OCI-LY1 (cell line): Measurements from ENCODE around the gene DLGAP4.

Experiments used
- H2AFZ ChIP-seq: fragments of 200-600 bp; sonication (generic), shearing (Covaris generic); 2 replicates; pipeline ENCODE4 v1.6.0; 2014; ENCODE audit warnings: antibody characterized with exemption, mild to moderate bottlenecking, low read length
- H3F3A ChIP-seq: fragments of 200-600 bp; sonication (generic), shearing (Covaris generic); 2 replicates; pipeline ENCODE4 v1.6.0; 2014; ENCODE audit warnings: mild to moderate bottlenecking, antibody characterized with exemption, low read length, moderate library complexity; ENCODE audit not compliant: insufficient read depth
- H3K27ac ChIP-seq: fragments of 200-600 bp; sonication (generic); 2 replicates; pipeline ENCODE4 v1.5.1; 2014; ENCODE audit warnings: low read length, mixed run types, mild to moderate bottlenecking, low read depth; ENCODE audit not compliant: poor library complexity, severe bottlenecking
- H3K27me3 ChIP-seq: fragments of 200-600 bp; sonication (generic); 2 replicates; pipeline ENCODE4 v1.6.0; 2014; ENCODE audit warnings: antibody characterized with exemption, mild to moderate bottlenecking, low read length, moderate library complexity; ENCODE audit not compliant: insufficient read depth
- H3K36me3 ChIP-seq: fragments of 200-600 bp; sonication (generic); 2 replicates; pipeline ENCODE4 v1.6.1; 2014; ENCODE audit warnings: mild to moderate bottlenecking, antibody characterized with exemption, low read length, moderate library complexity, mixed read lengths; ENCODE audit not compliant: insufficient read depth
- H3K4me1 ChIP-seq: fragments of 200-600 bp; sonication (generic); 2 replicates; pipeline ENCODE4 v1.5.1; 2014; ENCODE audit warnings: mild to moderate bottlenecking, low read length, moderate library complexity; ENCODE audit not compliant: insufficient read depth, severe bottlenecking
- H3K4me2 ChIP-seq: fragments of 200-600 bp; sonication (generic), shearing (Covaris generic); 2 replicates; pipeline ENCODE4 v1.6.1; 2014; ENCODE audit warnings: low read length
- H3K4me3 ChIP-seq: fragments of 200-600 bp; sonication (generic); 2 replicates; pipeline ENCODE4 v1.5.1; 2014; ENCODE audit warnings: low read length, low read depth, mild to moderate bottlenecking, mixed read lengths; ENCODE audit not compliant: poor library complexity, severe bottlenecking
- H3K79me2 ChIP-seq: fragments of 200-600 bp; shearing (Covaris generic); 2 replicates; pipeline ENCODE4 v1.6.1; 2016; ENCODE audit warnings: mixed run types, low read length, mixed read lengths; ENCODE audit not compliant: insufficient read depth
- H3K9ac ChIP-seq: fragments of 200-600 bp; sonication (generic), shearing (Covaris generic); 2 replicates; pipeline ENCODE4 v1.6.1; 2014; ENCODE audit warnings: mild to moderate bottlenecking, low read length, mixed read lengths
- H3K9me2 ChIP-seq: fragments of 200-600 bp; sonication (generic), shearing (Covaris generic); 2 replicates; pipeline ENCODE4 v1.6.1; 2014; ENCODE audit warnings: low read depth, mild to moderate bottlenecking, low read length, mixed read lengths
- H3K9me3 ChIP-seq: fragments of 200-600 bp; shearing (Covaris generic); 2 replicates; pipeline ENCODE4 v1.6.1; 2014; ENCODE audit warnings: low read length, mixed read lengths
- H4K20me1 ChIP-seq: fragments of 200-600 bp; sonication (generic), shearing (Covaris generic); 2 replicates; pipeline ENCODE4 v1.6.0; 2016; ENCODE audit warnings: mild to moderate bottlenecking, low read length; ENCODE audit not compliant: insufficient read depth
- CTCF ChIP-seq: fragments of 200-600 bp; sonication (generic), shearing (Covaris generic); IDR thresholded peaks from 2 replicates; pipeline ENCODE4 v1.5.1; 2017; ENCODE audit warnings: mild to moderate bottlenecking, antibody characterized with exemption, low read length, moderate library complexity, mixed read lengths
- EZH2 ChIP-seq: fragments of 200-600 bp; sonication (generic), shearing (Covaris generic); IDR thresholded peaks from 2 replicates; pipeline ENCODE4 v1.8.0; 2017; ENCODE audit warnings: borderline replicate concordance, mixed run types, mild to moderate bottlenecking, antibody characterized with exemption, low read length, moderate library complexity, mixed read lengths

The DLGAP4 gene

GRCh38 chr20:36439731-36440072 lies 133.6 kb downstream of the DLGAP4 start:
- H3K4me2 ChIP-seq, result no peak overlapping the region
- no peaks in the 10 kb centered on the region for H3K36me3 ChIP-seq
- H3K9ac ChIP-seq, result no peak overlapping the region
- H3K27ac ChIP-seq, result no peak overlapping the region
- no peak overlapping the region for H3K4me3 ChIP-seq
- H3F3A ChIP-seq, result no peaks in the 10 kb centered on the region
- no peak; the same call in 1 of the 2 replicates for TF ChIP-seq CTCF
- no peak for TF ChIP-seq EZH2
- no peaks in the 10 kb centered on the region for H3K9me2 ChIP-seq
- no peak overlapping the region for H2AFZ ChIP-seq
- no peaks in the 10 kb centered on the region for H3K79me2 ChIP-seq
- no peaks in the 10 kb centered on the region for H4K20me1 ChIP-seq
- no peaks in the 10 kb centered on the region for H3K4me1 ChIP-seq
- H3K27me3 ChIP-seq, result no peaks in the 10 kb centered on the region
- no peaks in the 10 kb centered on the region for H3K9me3 ChIP-seq

- H3K9me3 ChIP-seq, result no peaks in the 10 kb centered on the region
- TF ChIP-seq CTCF (no peak), EZH2 (no peak)
- no peak overlapping the region for H2AFZ ChIP-seq
- H3K27ac ChIP-seq, result no peak overlapping the region
- H3K27me3 ChIP-seq, result no peaks in the 10 kb centered on the region
- H3K9me2 ChIP-seq, result no peaks in the 10 kb centered on the region
- H4K20me1 ChIP-seq, result no peaks in the 10 kb centered on the region
- H3K4me1 ChIP-seq, result no peaks in the 10 kb centered on the region
- H3F3A ChIP-seq, result no peaks in the 10 kb centered on the region
- H3K79me2 ChIP-seq, result no peaks in the 10 kb centered on the region
- no peak overlapping the region for H3K4me2 ChIP-seq
- H3K4me3 ChIP-seq, result no peak overlapping the region
- H3K9ac ChIP-seq, result no peak overlapping the region
- no peaks in the 10 kb centered on the region for H3K36me3 ChIP-seq
These were observed 134.4 kb downstream of the DLGAP4 start for GRCh38 chr20:36440370-36441026.

GRCh38 chr20:36441027-36441414 lies 134.9 kb downstream of the DLGAP4 start:
- H2AFZ ChIP-seq, result no peak overlapping the region
- no peaks in the 10 kb centered on the region for H4K20me1 ChIP-seq
- no peak overlapping the region for H3K4me2 ChIP-seq
- no peaks in the 10 kb centered on the region for H3K27me3 ChIP-seq
- no peaks in the 10 kb centered on the region for H3K36me3 ChIP-seq
- H3K9me3 ChIP-seq, result no peaks in the 10 kb centered on the region
- H3K4me3 ChIP-seq, result no peak overlapping the region
- H3K27ac ChIP-seq, result no peak overlapping the region
- no peaks in the 10 kb centered on the region for H3F3A ChIP-seq
- no peak for TF ChIP-seq CTCF
- TF ChIP-seq EZH2, result no peak
- H3K9ac ChIP-seq, result no peak overlapping the region
- H3K79me2 ChIP-seq, result no peaks in the 10 kb centered on the region
- H3K4me1 ChIP-seq, result no peaks in the 10 kb centered on the region
- H3K9me2 ChIP-seq, result no peaks in the 10 kb centered on the region
